Bone marrow (tissue), 2 donors: Measurements from ENCODE around the gene STXBP4.

Experiments
- DNase-seq, 2 donors: peaks; one replicate each; lab custom pipeline; 2025; lab: John Stamatoyannopoulos, UW

STXBP4 gene

DNA sequence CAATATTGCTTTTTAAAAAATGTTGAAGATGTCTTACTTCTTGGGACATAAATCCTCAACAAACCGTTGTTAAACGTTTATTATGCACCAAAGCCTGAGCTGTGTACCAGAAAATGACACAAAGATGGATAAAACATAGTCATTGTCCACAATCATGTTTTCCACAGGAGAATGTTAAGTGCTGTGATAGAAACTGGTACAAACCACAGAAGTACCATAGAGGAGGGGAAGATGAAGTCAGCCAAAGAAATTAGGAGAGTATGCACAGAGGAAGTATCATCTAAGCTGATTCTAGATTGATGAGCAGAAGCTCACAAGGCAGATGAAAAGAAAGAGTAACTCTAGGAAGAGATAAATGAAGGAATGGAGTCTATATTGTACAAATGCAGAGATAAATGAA, 153.5 kb downstream of the STXBP4 start:
- DNase-seq = no peak

DNA sequence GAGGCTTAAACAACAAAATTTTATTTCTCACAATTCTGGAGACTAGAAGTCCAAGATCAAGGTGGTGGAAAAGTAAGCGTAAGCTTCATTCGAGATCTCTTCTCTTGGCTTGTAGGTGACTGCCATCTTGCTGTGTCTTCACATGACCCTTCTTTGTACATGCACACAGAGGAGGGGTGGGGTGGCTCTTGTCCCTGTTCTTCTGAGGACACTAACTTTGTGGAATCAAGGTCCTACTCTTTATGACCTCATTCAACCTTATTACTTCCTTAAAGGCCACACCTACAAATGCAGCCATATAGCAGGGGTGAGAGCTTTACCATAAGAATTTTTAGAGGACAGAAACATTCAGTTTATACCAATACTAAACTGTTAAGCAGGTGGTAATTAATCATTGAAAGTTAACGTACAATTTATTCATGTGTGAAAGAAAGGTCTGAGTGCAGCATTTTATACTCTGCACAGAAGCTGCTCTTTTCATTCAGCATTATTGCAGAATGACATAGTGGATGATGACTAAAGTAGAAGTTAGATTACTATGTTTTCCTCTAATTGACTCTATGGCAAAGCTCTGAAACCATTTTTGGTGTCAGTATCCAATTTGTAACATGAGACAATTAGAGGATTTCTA, 156.3 kb downstream of the STXBP4 start:
- no peak for DNase-seq

DNA sequence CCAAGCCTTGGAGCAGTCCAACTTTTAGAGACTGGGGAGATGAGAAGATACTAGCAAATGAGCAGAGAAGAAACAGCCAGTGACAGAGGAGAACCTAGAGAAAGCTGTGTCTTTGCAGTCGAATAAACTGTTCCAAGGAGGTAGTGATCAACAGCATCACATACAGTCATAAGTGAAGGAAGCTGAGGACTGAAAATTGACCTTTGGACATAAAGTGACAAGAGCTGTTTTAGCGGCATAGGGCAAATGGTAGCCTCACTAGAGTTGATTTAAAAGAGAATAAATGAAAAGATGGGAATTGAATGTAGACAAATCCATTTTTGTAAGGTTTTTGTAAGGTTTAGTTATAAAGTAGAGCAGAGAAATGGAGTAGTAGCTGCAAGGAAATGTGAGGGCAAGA, 165.0 kb downstream of the STXBP4 start:
- no peak for DNase-seq

DNA sequence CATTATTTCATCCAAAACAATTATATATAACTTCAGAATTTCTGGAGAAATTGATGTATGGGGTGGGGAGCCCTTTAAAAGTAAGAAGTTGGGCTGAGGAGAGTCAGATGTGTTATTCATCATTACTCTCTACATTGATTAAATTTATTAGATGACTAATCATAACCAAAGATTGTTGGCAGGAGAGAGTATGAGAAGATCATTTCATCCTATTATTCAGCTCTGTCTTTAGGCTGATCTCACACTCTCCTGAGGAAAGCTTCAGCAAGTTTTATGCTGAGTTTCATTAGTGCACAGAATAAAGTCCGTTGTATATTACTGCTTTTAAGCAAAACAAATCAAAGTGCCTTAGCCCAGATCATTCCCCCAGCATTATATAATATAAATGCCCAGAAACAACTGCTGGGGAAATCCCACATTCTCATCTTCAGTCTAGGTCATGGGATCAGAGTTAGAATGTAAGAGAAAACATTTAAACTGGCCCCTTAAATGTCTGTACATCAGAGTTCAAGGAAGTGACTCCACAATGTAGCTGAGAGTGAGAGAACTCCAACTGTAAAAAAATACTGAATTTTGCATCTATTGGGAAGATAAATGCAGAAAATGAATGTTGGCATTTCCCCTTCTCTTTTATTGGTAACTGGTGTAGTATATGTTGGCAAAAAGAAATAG, 166.1 kb downstream of the STXBP4 start:
- DNase-seq = no peak

DNA sequence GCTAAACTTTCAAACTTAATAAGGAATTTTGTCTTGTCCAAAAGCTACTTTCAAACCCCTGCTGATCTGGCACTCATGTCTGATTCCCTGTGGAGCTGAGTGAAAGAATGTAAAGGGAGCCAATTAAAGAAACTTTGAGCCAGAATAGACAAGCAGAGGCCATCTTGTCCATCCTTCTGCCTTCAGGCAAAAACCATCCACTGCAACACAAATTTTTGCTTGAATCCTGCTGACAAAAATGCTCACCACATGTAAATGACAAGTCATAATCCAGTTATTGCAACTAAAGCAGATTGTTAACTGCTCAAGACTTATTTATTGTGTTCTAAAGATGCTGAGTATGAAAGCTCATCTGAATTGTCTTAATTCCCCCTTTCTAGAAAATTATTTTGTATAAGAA, 172.2 kb downstream of the STXBP4 start:
- no peak for DNase-seq

DNA sequence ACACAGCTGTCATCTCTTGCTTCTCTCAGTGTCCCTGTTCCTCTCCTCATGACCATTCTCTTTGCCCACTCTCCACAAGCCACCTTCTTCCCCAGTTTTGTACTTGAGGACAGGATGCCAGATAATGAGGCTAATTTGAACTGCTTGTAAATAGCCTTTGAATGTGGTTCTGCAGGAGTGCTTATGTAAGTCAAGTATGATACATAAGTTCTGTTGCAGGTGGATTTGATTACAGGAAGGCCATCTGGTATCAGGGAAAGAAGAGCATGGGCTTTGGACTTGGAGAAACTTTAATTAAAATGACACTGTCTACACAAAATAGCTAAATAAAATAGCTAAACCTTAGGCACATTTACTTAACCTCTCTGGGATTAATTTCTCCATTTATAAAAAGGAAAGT, 176.0 kb downstream of the STXBP4 start:
- no peak for DNase-seq

DNA sequence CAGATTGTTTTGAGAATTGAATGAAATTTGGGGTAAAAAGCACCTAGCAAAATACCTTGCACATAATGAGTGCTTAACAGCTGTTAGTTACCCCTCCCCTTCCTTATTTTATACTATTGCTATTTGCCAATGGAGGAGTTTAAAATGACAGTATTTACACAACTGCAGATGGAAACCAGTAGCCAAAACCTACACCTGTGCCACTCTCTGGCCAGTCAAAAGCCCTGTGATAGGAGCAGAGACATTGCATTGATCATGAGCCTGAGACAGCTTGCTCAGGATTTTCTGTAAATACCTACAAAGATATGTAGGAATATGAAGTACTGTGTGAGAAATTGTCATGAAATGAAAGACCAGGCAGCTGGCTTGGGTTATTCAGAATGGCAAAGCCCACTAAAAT, 180.9 kb downstream of the STXBP4 start:
- DNase-seq = no peak

DNA sequence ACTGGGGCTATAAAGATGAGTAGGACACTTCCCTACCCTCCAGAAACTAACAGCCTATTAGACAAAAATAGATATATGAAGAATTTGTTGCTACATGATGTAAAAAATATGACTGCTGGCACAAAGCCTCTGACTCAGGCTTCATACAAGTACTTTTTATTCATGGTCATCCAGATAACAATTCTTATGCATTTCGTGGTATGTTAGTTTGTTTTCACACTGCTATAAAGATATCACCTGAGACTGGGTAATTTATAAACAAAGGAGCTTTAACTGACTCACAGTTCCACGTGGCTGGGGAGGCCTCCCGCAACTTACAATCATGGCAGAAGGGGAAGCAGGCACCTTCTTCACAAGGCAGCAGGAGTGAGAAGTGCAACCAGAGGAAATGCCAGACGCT, 183.7 kb downstream of the STXBP4 start:
- no peak for DNase-seq

DNA sequence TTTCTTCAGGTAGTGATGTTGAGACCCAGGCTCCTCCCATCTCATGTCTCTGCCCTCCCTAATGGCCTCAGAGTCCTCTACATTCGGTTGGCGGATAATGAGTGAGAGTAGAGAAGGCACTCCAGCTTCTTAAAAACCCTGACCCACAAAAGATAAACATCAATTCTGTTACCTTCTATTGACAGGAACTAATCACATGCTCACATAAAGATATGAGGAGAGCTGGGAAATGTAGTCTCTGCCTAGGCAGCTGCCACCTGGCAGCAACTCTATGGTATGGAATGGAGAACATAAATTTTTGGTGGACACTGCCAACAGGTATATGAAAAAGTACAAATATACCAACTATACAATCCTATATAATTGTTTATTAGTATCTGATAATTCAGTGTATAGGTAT, 185.5 kb downstream of the STXBP4 start:
- DNase-seq = no peak

DNA sequence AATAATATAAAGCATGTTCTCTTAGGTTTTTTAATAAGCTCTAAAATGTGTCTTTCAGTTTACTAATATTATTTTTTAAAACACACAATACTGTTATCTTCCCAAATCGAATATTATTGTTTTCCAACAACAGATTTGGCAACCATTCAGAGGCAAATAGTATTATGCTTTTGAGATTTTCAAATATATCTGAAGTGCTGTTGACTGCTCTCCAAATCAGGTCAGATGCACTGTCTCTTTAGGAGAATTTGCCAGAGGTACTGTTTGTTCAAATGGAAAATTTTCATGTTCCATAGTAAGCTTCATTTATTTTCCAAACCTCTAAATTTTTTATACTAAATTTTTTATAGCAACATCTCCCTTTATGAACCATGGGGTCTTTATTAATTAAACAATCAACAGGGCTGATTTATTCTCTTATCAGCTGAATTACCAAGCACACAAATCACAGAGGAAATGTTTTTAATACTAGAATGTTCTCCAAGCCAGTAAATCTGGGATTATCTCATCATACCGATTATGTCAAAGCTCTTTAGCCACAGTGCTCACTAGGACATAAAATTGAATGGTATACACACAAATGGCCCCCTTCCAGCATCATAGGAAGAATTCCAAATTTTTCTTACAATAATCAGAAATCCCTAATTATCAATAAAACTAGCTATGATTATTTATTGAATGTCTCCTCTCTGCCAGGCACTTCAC, 187.4 kb downstream of the STXBP4 start:
- DNase-seq = no peak

DNA sequence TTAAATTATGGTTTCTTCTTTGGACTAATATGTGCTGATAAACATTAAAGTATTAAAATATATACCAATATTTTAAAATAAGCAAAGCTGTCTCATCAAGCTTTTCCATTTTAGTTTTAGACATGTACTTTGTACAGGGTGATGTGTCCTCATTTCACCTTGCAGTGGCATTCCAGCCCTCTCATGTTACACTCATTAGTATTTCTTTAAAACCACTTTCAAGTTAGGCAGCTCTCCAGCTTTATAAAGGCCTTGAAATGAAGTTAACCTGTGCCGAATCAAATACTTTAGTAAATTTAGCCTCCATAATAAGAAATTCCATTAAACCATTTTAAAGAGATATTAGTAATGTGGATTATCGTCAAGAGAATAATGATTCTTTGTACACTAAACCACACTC, 188.6 kb downstream of the STXBP4 start:
- DNase-seq = no peak

DNA sequence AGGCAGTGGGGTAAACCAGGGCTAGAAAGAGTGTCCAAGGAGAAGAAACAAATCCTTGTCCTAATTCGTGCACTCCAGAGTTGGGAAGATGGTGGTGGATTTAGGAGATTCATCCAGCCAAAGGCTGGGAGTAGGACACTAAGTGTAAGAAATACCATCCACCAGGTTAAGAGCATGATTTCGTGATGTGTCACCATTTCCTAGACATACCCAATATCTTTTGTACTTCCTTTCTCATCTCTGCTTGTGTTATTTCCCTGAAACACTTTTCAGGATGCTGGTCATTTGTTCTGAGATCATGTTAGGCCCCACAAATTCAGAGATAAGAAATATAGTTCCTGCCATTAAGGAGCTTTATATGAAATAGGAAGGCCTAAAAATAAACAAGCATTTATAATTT, 189.9 kb downstream of the STXBP4 start:
- DNase-seq = no peak

DNA sequence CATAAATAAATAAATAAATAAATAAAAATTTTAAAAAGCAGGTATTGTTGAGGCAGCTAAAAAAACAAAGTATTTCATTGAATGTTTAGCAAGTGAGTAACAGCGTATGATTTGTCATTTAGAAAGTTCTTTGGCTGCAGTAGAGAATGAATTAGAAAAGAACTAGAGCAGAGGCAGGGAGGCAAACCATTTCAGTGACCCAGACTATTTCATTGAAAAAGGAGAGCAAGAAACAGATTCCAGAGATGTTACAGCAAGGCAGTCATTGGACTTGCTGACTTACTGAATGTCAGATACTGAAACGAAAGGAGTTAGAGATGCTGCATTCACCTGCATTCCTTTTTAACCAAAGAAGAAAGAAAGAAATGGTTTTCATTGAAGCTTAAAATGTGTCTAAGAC, 190.7 kb downstream of the STXBP4 start:
- DNase-seq = no peak

DNA sequence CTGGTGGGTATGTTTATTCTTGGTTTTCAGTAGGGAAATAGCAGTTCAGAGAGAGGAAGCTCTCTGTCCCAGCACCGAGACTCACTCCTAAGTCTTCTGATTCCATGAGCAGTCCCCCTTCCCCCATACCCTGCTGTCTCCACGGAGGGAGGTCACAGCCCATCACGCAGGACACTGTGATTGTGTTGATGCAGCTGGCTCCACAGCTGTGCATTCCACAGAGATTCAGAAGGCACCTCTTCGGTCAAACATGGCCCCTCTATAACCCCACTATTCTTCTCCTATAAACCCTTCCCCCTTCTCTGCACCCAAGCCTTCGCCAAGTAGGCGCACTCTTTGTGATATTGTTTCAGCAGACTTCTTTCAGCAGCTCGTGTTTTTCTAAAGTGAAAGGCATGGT, 191.9 kb downstream of the STXBP4 start:
- no peak for DNase-seq

DNA sequence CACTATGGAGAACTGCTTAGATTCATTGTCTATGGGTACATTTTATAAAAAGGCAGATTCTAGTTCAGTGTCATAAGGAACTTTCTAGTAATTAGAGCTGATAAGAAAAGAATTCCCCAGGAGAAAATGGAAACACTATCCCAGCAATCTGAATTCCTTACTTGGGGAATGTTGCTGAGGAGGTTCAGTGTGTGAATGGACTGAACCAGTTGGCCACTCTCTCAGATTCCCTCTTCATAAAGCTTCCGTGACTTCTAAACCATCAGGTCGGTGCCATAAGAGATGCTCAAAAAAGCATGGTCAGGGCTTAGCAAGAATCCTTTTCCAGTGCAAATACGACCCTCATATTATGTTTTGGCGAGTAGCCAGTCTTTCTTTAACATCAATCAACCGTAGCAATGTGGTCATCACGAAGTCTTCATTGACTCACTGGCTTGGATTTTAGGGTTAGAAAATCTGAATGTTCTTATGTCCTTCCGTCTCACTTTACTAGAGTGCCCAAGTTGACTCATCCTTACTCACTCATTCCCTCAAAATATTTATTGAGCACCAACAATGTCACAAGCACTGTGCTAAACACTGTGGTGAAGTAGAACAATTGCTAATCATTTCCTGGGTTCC, 193.5 kb downstream of the STXBP4 start:
- no peak for DNase-seq

DNA sequence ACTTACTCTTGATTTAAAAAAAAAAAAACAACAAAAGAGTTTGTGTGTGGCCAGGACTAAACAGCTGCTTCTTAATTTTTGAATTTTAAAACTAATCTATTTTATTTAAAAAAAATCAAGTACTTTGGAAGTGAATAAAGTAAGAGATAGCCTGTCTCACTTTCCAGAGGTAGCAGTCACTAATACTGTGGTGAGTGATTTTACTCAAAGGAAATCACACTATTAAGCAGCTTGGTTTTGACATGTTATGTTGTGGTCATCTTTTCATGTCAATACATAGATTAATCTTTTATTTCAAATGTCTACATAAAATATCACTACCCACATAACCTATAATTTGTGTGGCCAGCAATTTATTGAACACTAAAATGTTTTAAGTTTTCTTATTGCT, 194.0 kb downstream of the STXBP4 start:
- DNase-seq = no peak

DNA sequence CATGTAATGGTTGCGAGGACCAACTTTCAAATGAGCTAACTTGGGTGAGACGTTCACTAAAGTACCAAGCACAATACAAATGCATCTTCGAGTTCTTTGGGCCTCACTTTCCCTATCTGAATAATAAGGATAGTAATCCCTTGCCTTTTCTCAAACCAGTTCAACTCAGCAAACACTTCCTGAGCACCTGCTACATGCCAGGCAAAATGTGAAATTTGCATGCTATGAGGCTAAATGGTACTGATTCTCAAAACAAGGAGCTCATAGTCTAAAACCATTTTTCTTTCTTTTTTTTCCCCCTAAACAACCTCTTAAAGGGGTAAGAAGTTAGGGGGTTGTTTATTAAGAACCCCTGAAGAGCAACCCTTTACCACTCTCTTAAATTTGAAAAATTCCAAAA, 194.8 kb downstream of the STXBP4 start:
- no peak for DNase-seq

DNA sequence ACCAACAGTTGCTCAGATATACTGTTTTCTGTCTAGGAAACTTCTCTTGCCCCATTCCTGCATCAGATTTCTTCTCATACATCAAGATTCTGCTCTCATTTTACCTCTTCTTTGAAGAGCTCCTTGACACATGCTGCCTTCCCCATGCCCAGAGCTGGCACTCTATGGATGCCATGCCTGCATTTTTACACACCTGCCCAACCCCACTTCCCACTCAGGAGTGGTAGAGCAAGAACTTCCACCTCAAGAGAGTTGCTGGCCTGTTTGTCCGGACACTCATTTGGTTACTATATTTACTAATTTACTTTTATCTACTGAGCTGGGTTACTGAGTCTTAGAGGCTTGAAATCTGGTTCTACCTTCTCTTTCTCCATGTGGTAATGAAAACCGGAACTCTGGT, 197.9 kb downstream of the STXBP4 start:
- no peak for DNase-seq

DNA sequence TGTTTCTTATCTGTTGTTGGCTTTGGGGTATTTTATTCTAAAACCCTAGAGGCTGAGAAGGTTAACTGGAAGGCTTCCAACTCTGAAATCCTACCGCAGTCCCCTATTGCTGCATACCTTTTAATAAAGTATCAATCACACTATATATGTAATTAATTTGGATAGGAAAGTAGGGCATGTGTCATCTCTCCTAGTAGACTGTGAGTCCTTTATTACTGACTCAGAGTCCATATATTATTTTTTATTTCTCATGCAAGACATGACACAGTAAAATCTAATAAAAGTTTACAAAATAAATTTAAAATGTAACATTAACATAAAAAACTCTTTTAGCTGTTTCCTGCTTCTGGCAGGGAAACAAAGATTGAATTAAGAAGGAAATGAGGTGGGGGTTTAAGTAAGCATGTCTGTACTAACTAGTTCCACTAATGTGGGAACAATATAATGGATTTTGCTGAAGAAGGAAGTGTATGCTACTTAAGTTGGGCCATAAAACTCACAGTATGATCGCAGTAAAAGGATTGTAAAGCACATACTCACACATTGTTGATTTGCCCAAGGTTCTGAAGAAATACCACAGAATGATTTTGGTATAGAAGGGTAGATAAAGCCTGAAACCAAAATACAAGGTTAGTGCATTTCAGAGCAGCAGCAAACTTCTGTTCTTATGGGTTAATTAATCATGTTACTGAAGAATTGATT, 198.6 kb downstream of the STXBP4 start:
- DNase-seq = no peak

DNA sequence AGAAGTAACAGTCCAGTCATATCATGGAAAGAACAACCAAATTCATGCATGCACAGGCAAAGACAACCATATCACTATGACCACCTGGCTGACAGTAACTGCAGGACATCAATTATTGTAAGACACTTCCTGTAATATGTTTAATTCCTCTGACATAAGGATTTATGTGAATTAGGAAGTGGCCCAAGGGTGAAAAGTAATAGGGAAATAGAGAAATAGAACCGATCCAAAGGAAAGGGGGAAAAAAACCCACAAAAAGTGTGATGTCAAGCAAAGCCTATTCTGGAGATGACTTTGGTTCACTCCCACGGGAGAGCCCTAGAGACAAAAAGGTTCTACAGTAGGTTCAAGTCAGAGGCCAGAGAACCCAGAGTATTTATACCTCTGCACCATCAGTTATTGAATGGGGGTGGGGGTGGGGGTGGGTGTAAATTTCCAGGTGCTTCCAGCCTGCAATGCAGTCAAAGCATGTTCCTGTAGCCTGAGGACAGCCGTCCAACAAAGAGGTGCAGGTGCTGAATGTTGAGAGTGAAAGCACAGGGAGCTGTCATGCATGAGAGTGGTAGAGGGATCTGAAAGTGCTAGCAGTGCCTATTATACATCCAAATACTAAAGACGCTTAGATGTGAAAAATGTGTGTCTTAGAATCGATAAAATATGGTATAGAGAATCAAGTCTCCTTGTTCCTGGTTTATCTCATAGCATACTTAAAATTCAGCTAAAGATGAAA, 200.6 kb downstream of the STXBP4 start:
- DNase-seq = no peak

DNA sequence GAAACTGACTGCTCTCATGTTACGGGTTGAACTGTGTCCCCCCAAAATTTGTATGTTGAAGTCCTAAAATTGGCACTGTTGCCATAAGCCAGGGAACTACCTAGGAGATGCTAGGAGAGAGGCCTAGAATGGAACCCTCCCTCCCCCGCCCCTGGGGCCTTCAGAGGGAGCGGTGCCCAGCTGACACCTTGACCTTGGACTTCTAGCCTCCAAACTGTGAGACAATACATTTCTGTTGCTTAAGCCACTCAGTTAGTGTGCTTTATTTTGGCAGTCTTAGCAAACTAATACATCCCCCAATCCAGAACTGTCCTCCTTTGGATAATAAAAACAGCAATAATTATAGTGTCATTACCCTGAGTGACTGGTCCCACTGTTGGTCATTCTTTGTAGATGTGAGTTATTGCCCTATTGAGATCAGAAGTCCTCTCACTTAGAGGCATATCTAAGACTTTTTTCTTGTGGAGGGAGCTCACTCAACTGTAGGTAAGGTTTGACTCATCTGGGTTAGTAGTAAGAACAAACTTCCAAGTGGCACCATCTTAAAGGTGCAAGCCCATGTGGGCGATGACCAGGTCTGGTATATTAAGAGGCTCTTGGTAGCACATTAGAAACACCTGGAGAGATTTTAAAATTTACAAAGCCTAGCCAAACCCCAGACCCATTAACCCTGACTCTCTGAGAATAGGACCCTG, 203.2 kb downstream of the STXBP4 start:
- DNase-seq = no peak
